Measurements from ENCODE around the gene UBE2D4.

UBE2D4 gene

DNA sequence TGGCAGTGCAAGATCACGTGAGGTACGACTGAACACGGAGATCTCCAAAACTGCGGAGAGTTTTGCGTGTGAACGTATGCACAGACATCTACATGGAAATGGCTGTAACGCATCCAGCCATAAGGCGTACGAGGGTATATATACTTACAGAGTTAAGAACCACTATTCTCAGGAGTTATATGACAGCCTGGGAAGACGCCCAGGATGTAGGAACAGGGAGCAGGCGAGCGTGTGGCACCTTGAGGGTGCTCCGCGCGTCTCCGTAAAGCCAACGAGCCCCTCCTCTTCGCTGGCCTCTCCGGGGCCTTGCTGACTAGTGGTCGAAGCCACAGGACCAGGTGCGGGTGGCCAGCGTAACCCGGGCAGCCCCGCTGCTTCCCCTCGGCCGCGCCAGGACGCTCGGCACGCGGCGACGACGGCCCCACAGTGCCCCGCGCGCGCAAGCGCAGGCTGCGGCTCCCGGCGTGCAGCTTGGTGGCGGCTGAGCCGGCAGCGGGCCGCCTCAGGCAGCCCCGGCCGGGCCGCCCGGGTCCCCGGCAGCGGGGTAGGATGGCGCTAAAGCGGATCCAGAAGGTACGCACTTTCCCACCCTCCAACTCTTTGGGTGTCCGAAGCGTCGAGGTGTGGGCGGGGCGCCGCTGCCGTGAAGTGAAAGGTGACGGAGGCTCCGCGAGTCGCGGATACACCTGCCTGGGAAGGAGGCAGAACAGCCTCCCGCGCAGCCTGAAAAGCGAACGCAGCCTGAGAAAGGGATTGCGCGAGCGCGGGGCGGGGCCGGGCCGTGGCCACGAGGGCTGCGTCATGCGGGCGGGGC, at the start of gene UBE2D4:
Gene UBE2D4, plus strand, starts transcription at position 453 of the 814 bp plus-strand sequence. Its CDS starts 97 bp downstream, at position 550.
- H3K4me1 ChIP-seq: peaks cover 10 to 27% (median 19%) of the 10 kb centered on the region in 10 experiments
- no peaks in the 10 kb centered on the region for H3K27me3 ChIP-seq
- no peaks in the 10 kb centered on the region for H4K20me1 ChIP-seq
- H3K27ac ChIP-seq: peak within 1 kb of the TSS; percentile 71 to 83 (median 79)
- H3K4me3 ChIP-seq: peak within 1 kb of the TSS; percentile 62 to 76 (median 68)
- no peaks in the 10 kb centered on the region for H3K36me3 ChIP-seq
- peak within 1 kb of the TSS; percentile 72 to 89 (median 79) for H3K9ac ChIP-seq
- peak within 1 kb of the TSS; percentile 78 to 98 (median 93) for H3K4me2 ChIP-seq
- no peak for TF ChIP-seq Cebpa-rat (IDR thresholded peaks at IDR 0.05)
- no peaks in the 10 kb centered on the region for H3K9me3 ChIP-seq (replicated peaks in 1 of 11)

DNA sequence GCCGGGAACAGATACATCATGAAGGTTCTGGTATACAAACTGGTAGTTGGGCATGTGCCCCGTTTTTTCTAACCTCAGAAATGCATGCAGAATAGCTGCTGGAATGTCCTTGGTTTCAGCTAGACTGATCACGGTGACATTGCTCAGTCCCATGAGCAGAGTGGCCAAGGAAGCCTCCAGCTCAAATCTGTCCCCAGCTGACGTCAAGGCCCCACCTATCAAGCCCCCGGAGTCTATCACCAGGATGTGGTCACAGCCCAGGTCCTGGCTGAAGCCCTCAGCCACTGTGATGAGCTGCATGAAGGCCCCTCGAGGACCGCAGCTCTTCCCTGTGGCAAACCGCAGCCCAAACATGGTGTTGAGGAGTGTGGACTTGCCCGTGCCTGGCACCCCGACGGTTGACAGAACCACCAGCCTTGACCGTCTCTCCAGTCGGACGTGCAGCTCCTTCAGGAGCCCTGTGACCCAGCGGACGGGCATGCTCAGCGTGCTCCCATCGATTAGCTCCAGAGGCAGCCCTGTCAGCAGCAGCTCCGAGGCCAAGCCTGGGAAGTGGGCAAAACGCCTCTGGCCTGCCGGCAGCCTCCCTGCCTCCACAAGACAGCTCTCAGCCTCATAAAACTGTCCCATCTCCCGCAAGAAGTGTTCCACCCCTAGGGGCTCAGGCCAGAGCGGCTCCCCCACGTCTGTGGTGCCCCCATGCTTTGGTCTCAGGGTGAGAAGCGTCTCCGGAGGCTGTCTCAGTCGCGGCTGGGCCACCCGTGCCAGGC, 49.1 kb upstream of the UBE2D4 start:
- peak overlapping the region in 4 of 10 experiments; percentile 21 to 44 (median 26); a peak in 4 of 20 replicates for H3K4me3 ChIP-seq
- TF ChIP-seq Cebpa-rat (IDR thresholded peaks at IDR 0.05): no peak
- peak overlapping the region in 7 of 11 experiments; percentile 7 to 63 (median 22); a peak in 11 of 22 replicates for H3K9ac ChIP-seq
- H3K27me3 ChIP-seq: peaks cover 0 to 36% (median 11%) of the 10 kb centered on the region in 11 experiments; a peak in 8 of 22 replicates
- peaks cover 40 to 59% (median 51%) of the 10 kb centered on the region in 10 experiments for H3K4me1 ChIP-seq
- H3K4me2 ChIP-seq: peak overlapping the region; percentile 65 to 98 (median 90)
- H3K27ac ChIP-seq: peak overlapping the region in 6 of 11 experiments; percentile 4 to 54 (median 23); a peak in 8 of 22 replicates
- H4K20me1 ChIP-seq: peaks cover 0 to 90% (median 69%) of the 10 kb centered on the region in 11 experiments; a peak in 21 of 22 replicates
- H3K36me3 ChIP-seq: peaks cover 47 to 81% (median 71%) of the 10 kb centered on the region in 11 experiments
- H3K9me3 ChIP-seq (replicated peaks in 1 of 11): peaks cover 0 to 7% (median 0%) of the 10 kb centered on the region in 11 experiments; a peak in 2 of 22 replicates

DNA sequence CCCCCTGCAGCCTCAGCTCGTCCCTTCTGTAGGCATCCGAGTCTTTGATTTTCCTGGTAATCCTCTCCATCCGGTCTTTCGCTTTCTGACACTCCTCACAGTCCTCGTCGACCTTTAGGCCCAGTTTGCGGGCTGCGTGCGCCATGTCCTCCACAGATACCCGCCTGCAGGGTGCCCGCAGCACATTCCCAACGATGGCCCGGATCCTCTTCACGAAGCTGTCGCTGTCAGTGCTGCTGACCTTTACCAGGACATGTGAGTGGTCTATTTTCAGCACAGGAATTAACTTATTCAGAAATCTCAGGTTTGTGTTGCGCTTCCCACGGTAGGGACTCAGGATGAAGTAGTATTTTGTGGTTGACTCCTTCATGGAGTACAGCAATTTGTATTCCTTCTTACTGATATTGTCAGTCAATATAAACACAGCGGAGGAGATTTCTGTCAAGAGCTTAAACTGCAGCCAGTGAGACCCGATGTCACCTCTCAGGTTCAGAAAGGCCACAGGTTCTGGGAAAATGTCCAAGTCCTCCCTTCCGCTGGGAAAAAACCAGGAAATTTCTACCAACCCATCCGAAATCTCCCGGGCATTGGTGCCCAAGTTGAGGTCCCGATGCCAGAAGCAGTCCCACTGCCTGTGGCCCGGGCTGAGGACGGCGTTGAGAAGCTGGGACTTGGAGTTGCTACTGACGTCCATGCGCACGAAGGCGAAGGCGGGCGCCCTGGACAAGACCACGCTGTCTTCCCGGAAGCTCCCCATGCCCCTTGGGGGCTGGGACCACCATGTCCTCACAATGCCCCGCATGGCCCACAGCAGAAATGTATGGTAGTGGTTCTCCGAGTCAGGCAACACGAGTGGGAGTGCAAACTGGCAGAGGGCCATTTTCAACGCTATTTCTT, 48.0 kb upstream of the UBE2D4 start:
- TF ChIP-seq Cebpa-rat (IDR thresholded peaks at IDR 0.05): no peak
- Histone ChIP-seq H3K4me2 (peak overlapping the region; percentile 65 to 98 (median 90); a peak in 20 of 22 replicates), H4K20me1 (peaks cover 0 to 86% (median 69%) of the 10 kb centered on the region in 11 experiments; a peak in 21 of 22 replicates), H3K4me1 (peaks cover 30 to 49% (median 41%) of the 10 kb centered on the region in 10 experiments), H3K9ac (peak overlapping the region in 3 of 11 experiments; percentile 36 to 63 (median 50); a peak in 3 of 22 replicates), H3K4me3 (no peak overlapping the region), H3K36me3 (peaks cover 50 to 89% (median 75%) of the 10 kb centered on the region in 11 experiments), H3K27ac (no peak overlapping the region), H3K9me3 (replicated peaks in 1 of 11) (peaks cover 0 to 7% (median 0%) of the 10 kb centered on the region in 11 experiments; a peak in 2 of 22 replicates), H3K27me3 (peaks cover 0 to 36% (median 11%) of the 10 kb centered on the region in 11 experiments; a peak in 8 of 22 replicates)

DNA sequence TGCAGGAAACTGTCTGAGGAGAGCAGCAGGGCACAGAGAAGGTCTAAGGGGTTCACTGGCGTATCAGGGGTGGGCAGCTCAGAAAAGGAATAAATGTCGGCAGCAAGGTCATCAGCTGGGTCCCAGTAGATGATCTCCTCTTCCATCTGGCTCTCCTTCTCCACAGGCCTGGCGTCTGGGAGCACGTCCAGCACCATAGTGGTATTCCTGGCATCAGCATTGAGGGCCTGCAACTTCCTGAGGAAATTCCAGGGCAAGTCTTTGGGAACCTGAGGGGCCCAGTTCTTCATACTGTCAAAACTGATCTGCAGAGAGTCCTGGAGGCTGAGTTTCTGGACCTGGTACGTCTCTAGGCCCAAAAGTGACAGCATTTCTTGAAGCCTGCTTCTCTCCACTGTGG, 47.4 kb upstream of the UBE2D4 start:
- no peak overlapping the region for H3K4me3 ChIP-seq
- no peak overlapping the region for H3K27ac ChIP-seq
- H3K4me2 ChIP-seq: peak overlapping the region in 4 of 11 experiments; percentile 8 to 98 (median 92); a peak in 5 of 22 replicates
- peaks cover 55 to 92% (median 79%) of the 10 kb centered on the region in 11 experiments for H3K36me3 ChIP-seq
- no peak for TF ChIP-seq Cebpa-rat (IDR thresholded peaks at IDR 0.05)
- peaks cover 0 to 82% (median 69%) of the 10 kb centered on the region in 11 experiments; a peak in 21 of 22 replicates for H4K20me1 ChIP-seq
- H3K9ac ChIP-seq: no peak overlapping the region; a peak in 1 of 22 replicates
- H3K4me1 ChIP-seq: peaks cover 30 to 48% (median 40%) of the 10 kb centered on the region in 10 experiments
- peaks cover 0 to 6% (median 0%) of the 10 kb centered on the region in 11 experiments; a peak in 2 of 22 replicates for H3K9me3 ChIP-seq (replicated peaks in 1 of 11)
- peaks cover 0 to 34% (median 11%) of the 10 kb centered on the region in 11 experiments; a peak in 8 of 22 replicates for H3K27me3 ChIP-seq

DNA sequence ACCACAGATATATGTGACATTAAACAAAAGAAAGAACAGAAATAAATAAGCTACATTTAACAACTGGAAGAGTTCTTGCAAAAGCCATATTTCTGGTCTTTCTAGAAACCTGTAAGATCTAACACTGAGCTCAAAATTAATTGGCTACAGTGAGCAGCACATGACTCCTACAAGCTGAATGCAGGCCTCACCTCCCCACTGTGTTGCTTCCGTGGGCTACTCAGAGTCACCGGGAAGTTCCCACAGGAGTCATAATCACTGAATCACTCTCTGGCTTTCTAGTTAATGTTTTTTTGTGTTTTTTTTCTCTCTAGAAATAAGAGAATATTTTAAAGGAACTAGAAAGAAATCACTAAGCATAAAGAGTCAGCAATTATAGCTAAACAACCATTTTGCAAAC, 46.8 kb upstream of the UBE2D4 start:
- peaks cover 61 to 92% (median 79%) of the 10 kb centered on the region in 11 experiments for H3K36me3 ChIP-seq
- no peak overlapping the region for H3K9ac ChIP-seq
- H3K4me2 ChIP-seq: no peak overlapping the region
- H3K4me1 ChIP-seq: peaks cover 30 to 48% (median 40%) of the 10 kb centered on the region in 10 experiments
- H3K27ac ChIP-seq: no peak overlapping the region
- H3K27me3 ChIP-seq: peaks cover 0 to 31% (median 11%) of the 10 kb centered on the region in 11 experiments; a peak in 8 of 22 replicates
- peaks cover 0 to 84% (median 69%) of the 10 kb centered on the region in 11 experiments; a peak in 21 of 22 replicates for H4K20me1 ChIP-seq
- no peak for TF ChIP-seq Cebpa-rat (IDR thresholded peaks at IDR 0.05)
- no peaks in the 10 kb centered on the region for H3K9me3 ChIP-seq (replicated peaks in 1 of 11)
- H3K4me3 ChIP-seq: no peak overlapping the region

DNA sequence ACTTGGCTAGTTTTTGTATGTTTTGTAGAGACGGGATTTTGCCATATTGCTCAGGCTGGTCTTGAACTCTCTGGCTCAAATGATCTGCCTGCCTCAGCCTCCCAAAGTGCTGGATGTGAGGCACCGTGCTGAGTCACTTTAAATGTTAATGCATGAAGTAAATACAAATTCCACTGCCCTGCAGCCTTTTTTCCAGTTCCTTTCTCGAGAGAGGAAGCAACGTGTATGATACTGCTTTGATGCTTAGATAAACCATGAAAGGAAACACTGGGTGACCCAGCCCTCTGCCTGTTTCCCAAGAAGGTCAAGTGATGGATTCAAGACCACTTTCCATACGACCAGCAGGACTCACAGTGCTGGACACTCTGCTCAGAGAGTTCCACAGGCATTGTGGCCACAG, 45.6 kb upstream of the UBE2D4 start:
- Histone ChIP-seq H3K4me1 (peaks cover 23 to 37% (median 32%) of the 10 kb centered on the region in 10 experiments), H3K9me3 (replicated peaks in 1 of 11) (no peaks in the 10 kb centered on the region), H3K27ac (no peak overlapping the region), H4K20me1 (peaks cover 0 to 75% (median 62%) of the 10 kb centered on the region in 11 experiments; a peak in 21 of 22 replicates), H3K27me3 (peaks cover 0 to 27% (median 11%) of the 10 kb centered on the region in 11 experiments; a peak in 8 of 22 replicates), H3K36me3 (peaks cover 67 to 92% (median 80%) of the 10 kb centered on the region in 11 experiments), H3K9ac (no peak overlapping the region), H3K4me3 (no peak overlapping the region), H3K4me2 (no peak overlapping the region)
- no peak for TF ChIP-seq Cebpa-rat (IDR thresholded peaks at IDR 0.05)

DNA sequence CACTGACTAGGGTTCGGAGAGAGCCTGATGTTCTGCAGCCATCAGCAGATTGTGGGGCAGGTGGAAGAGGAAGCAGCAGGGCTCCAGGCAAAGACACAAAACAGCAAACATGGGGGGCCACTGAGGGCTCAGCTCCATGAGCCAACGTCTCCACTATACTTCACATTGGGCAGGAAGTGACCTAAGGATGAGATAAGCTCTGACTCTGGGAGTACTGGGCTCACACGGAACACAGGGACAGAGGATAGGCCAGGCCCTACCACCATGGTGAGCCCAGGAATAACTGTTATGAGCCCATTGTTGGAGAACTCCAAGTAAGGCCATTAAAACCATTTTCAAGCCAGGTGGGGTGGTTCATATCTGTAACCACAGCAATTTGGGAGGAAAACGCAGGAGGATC, 42.0 kb upstream of the UBE2D4 start:
- TF ChIP-seq Cebpa-rat (IDR thresholded peaks at IDR 0.05): no peak

More for the DNA sequence above, 42.0 kb upstream of the UBE2D4 start:
- peaks cover 0 to 8% (median 0%) of the 10 kb centered on the region in 10 experiments; a peak in 3 of 20 replicates for H3K4me1 ChIP-seq
- no peak overlapping the region for H3K4me3 ChIP-seq
- H3K9me3 ChIP-seq (replicated peaks in 1 of 11): no peaks in the 10 kb centered on the region
- no peak overlapping the region for H3K27ac ChIP-seq
- peaks cover 0 to 13% (median 0%) of the 10 kb centered on the region in 11 experiments; a peak in 6 of 22 replicates for H3K27me3 ChIP-seq
- no peak overlapping the region for H3K4me2 ChIP-seq
- H3K36me3 ChIP-seq: peaks cover 67 to 83% (median 75%) of the 10 kb centered on the region in 11 experiments
- H3K9ac ChIP-seq: no peak overlapping the region
- peaks cover 19 to 60% (median 41%) of the 10 kb centered on the region in 11 experiments; a peak in 21 of 22 replicates for H4K20me1 ChIP-seq

All from BLaER1 treated with 17β-estradiol and CSF1 and Interleukin-3, amounts not matched to agents 10 nM and 100 nM (cell line).